KOPT-K1 (cell line): ENCODE measurements around the gene DENND2C.

ENCODE experiments used
- H3K27ac ChIP-seq: fragments of 200-600 bp; sonication (generic); 2 replicates; pipeline ENCODE4 v1.5.1; 2016; ENCODE audit warnings: antibody characterized with exemption, mild to moderate bottlenecking, low read depth, low read length; ENCODE audit not compliant: poor library complexity, severe bottlenecking
- H3K36me3 ChIP-seq: fragments of 200-600 bp; sonication (generic); 2 replicates; pipeline ENCODE4 v1.5.1; 2017; ENCODE audit warnings: antibody characterized with exemption, mild to moderate bottlenecking, low read length, moderate library complexity; ENCODE audit not compliant: insufficient read depth
- H3K9me3 ChIP-seq: fragments of 200-600 bp; sonication (generic); 2 replicates; pipeline ENCODE4 v1.5.1; 2017; ENCODE audit warnings: antibody characterized with exemption, low read length, mild to moderate bottlenecking; ENCODE audit not compliant: insufficient read depth, poor library complexity, severe bottlenecking

DENND2C gene

GRCh38 chr1:114669562-114670082 is at the start of gene DENND2C:
Gene DENND2C (minus strand): TSS chr1:114670049. CDS start chr1:114625984, 44,065 bp downstream.
- Histone ChIP-seq H3K9me3 (no peaks in the 10 kb centered on the region), H3K36me3 (no peaks in the 10 kb centered on the region), H3K27ac (no peak within 1 kb of the TSS)

GRCh38 chr1:114719424-114719787 is 49.6 kb upstream of the DENND2C start:
- peaks cover 78% of the 10 kb centered on the region for H3K36me3 ChIP-seq
- no peak overlapping the region for H3K27ac ChIP-seq
- no peaks in the 10 kb centered on the region for H3K9me3 ChIP-seq

GRCh38 chr1:114718661-114719423 is 49.0 kb upstream of the DENND2C start:
- H3K9me3 ChIP-seq, result no peaks in the 10 kb centered on the region
- H3K36me3 ChIP-seq, result peaks cover 78% of the 10 kb centered on the region
- H3K27ac ChIP-seq, result no peak overlapping the region

- Histone ChIP-seq H3K36me3 (peaks cover 78% of the 10 kb centered on the region), H3K9me3 (no peaks in the 10 kb centered on the region), H3K27ac (peak within 1 kb of the TSS; percentile 88)
These were observed 46.7 kb upstream of the DENND2C start, which contains the start of gene NRAS for GRCh38 chr1:114716304-114717170. Gene NRAS (minus strand): TSS chr1:114716771. CDS start chr1:114716160, 611 bp downstream.

GRCh38 chr1:114715952-114716303 is 46.1 kb upstream of the DENND2C start:
- Histone ChIP-seq H3K9me3 (no peaks in the 10 kb centered on the region), H3K27ac (peak overlapping the region; percentile 88), H3K36me3 (peaks cover 78% of the 10 kb centered on the region)

GRCh38 chr1:114712977-114713376 is 43.1 kb upstream of the DENND2C start:
- Histone ChIP-seq H3K27ac (no peak overlapping the region), H3K36me3 (peaks cover 75% of the 10 kb centered on the region), H3K9me3 (no peaks in the 10 kb centered on the region)

- H3K36me3 ChIP-seq, result peaks cover 89% of the 10 kb centered on the region
These were observed 40.5 kb upstream of the DENND2C start for GRCh38 chr1:114710360-114710759.

GRCh38 chr1:114707604-114708003 is 37.8 kb upstream of the DENND2C start:
- H3K36me3 ChIP-seq, result peaks cover 77% of the 10 kb centered on the region
- no peak overlapping the region for H3K27ac ChIP-seq

More at GRCh38 chr1:114710360-114710759, 40.5 kb upstream of the DENND2C start:
- no peak overlapping the region for H3K27ac ChIP-seq
- no peaks in the 10 kb centered on the region for H3K9me3 ChIP-seq

GRCh38 chr1:114703242-114703641 is 33.4 kb upstream of the DENND2C start:
- H3K27ac ChIP-seq, result no peak overlapping the region
- H3K36me3 ChIP-seq, result peaks cover 37% of the 10 kb centered on the region
- H3K9me3 ChIP-seq, result no peaks in the 10 kb centered on the region

More at GRCh38 chr1:114707604-114708003, 37.8 kb upstream of the DENND2C start:
- no peaks in the 10 kb centered on the region for H3K9me3 ChIP-seq

GRCh38 chr1:114702737-114703136 is 32.9 kb upstream of the DENND2C start:
- peaks cover 32% of the 10 kb centered on the region for H3K36me3 ChIP-seq
- no peak overlapping the region for H3K27ac ChIP-seq
- H3K9me3 ChIP-seq, result no peaks in the 10 kb centered on the region

- Histone ChIP-seq H3K36me3 (peaks cover 24% of the 10 kb centered on the region), H3K27ac (no peak overlapping the region), H3K9me3 (no peaks in the 10 kb centered on the region)
These were observed 32.1 kb upstream of the DENND2C start for GRCh38 chr1:114701931-114702330.

GRCh38 chr1:114700036-114700600 is 30.3 kb upstream of the DENND2C start:
- Histone ChIP-seq H3K9me3 (no peaks in the 10 kb centered on the region), H3K36me3 (0 out of 2 replicates have a peak, but pooled peaks cover 6% of the 10 kb centered on the region), H3K27ac (no peak overlapping the region)

GRCh38 chr1:114696810-114697209 is 27.0 kb upstream of the DENND2C start:
- no peaks in the 10 kb centered on the region for H3K9me3 ChIP-seq
- H3K36me3 ChIP-seq, result no peaks in the 10 kb centered on the region
- no peak overlapping the region for H3K27ac ChIP-seq

GRCh38 chr1:114695430-114696058 is 25.7 kb upstream of the DENND2C start, which contains the start of gene AMPD1:
Gene AMPD1 (minus strand): TSS chr1:114695546. CDS start chr1:114695471, 75 bp downstream.
- no peaks in the 10 kb centered on the region for H3K9me3 ChIP-seq
- H3K27ac ChIP-seq, result no peak within 1 kb of the TSS
- H3K36me3 ChIP-seq, result no peaks in the 10 kb centered on the region
